ENCODE measurements around the gene ITPR1.
A peak's percentile ranks its signal among the peaks of the same experiment; 100 is the strongest.

ITPR1 gene

GRCh38 chr3:4720316-4721075 is 227.3 kb downstream of the ITPR1 start:
- DNase-seq (ENCODE audit: low read depth) = peak; percentile 45

- DNase-seq (ENCODE audit: low read depth) = peak; percentile 85
These were observed 228.4 kb downstream of the ITPR1 start for GRCh38 chr3:4721511-4721911.

GRCh38 chr3:4722103-4722502 is 229.0 kb downstream of the ITPR1 start:
- DNase-seq (ENCODE audit: low read depth) = peak; percentile 66

GRCh38 chr3:4724051-4724629 is 231.0 kb downstream of the ITPR1 start:
- no peak for DNase-seq (ENCODE audit: low read depth)

- peak; percentile 61 for DNase-seq (ENCODE audit: low read depth)
These were observed 233.4 kb downstream of the ITPR1 start for GRCh38 chr3:4726549-4726948.

- no peak for DNase-seq (ENCODE audit: low read depth)
These were observed 236.2 kb downstream of the ITPR1 start for GRCh38 chr3:4729061-4729973.

- no peak for DNase-seq (ENCODE audit: low read depth)
These were observed 237.6 kb downstream of the ITPR1 start for GRCh38 chr3:4730719-4731118.

GRCh38 chr3:4731543-4732111 is 238.5 kb downstream of the ITPR1 start:
- no peak for DNase-seq (ENCODE audit: low read depth)

- no peak for DNase-seq (ENCODE audit: low read depth)
These were observed 239.8 kb downstream of the ITPR1 start for GRCh38 chr3:4732925-4733324.

GRCh38 chr3:4734454-4734853 is 241.3 kb downstream of the ITPR1 start:
- DNase-seq (ENCODE audit: low read depth) = no peak

GRCh38 chr3:4735243-4735642 is 242.1 kb downstream of the ITPR1 start:
- no peak for DNase-seq (ENCODE audit: low read depth)

- DNase-seq (ENCODE audit: low read depth) = peak; percentile 14
These were observed 243.2 kb downstream of the ITPR1 start for GRCh38 chr3:4736284-4736861.

GRCh38 chr3:4738737-4739274 is 245.7 kb downstream of the ITPR1 start:
- DNase-seq (ENCODE audit: low read depth) = peak; percentile 58

GRCh38 chr3:4739289-4740236 is 246.4 kb downstream of the ITPR1 start:
- no peak for DNase-seq (ENCODE audit: low read depth)

GRCh38 chr3:4740397-4741105 is 247.4 kb downstream of the ITPR1 start:
- DNase-seq (ENCODE audit: low read depth) = no peak

- DNase-seq (ENCODE audit: low read depth) = no peak
These were observed 247.9 kb downstream of the ITPR1 start for GRCh38 chr3:4741106-4741403.

GRCh38 chr3:4741404-4742307 is 248.5 kb downstream of the ITPR1 start:
- DNase-seq (ENCODE audit: low read depth) = peak; percentile 91

- no peak for DNase-seq (ENCODE audit: low read depth)
These were observed 249.2 kb downstream of the ITPR1 start for GRCh38 chr3:4742359-4742758.

GRCh38 chr3:4743371-4743770 is 250.2 kb downstream of the ITPR1 start:
- DNase-seq (ENCODE audit: low read depth) = no peak

Measured in ELR (cell line).